H9 (cell line): ENCODE results near the gene TNPO1. TPM values are rescaled to one million over a fixed set of nuclear protein-coding genes. Genes with fewer than 3 reads are reported as not detected.
"Not testable (repeated sequence)": the region's sequence is repeated elsewhere in the genome, so short reads cannot be mapped to it uniquely, and the experiment has no call there.

Experiments
- DNase-seq: peaks from one replicate; pipeline ENCODE4 v3.0.0-alpha.2; 2017
- H2AFZ ChIP-seq: one replicate; pipeline ENCODE4 v1.6.1; 2013; ENCODE audit warnings: mild to moderate bottlenecking, low read length, control low read depth, moderate library complexity
- H2AK5ac ChIP-seq: 2 replicates; pipeline ENCODE4 v1.6.1; 2013; ENCODE audit warnings: low read length, control low read depth, mixed read lengths; ENCODE audit not compliant: insufficient read length
- H2BK120ac ChIP-seq: one replicate; pipeline ENCODE4 v1.6.1; 2013; ENCODE audit warnings: low read depth, mild to moderate bottlenecking, low read length, control low read depth, inconsistent platforms; ENCODE audit not compliant: poor library complexity, severe bottlenecking
- H2BK12ac ChIP-seq: 2 replicates; pipeline ENCODE4 v1.6.1; 2013; ENCODE audit warnings: low read length, control low read depth, mixed read lengths, low read depth; ENCODE audit not compliant: insufficient read length
- H2BK15ac ChIP-seq: 2 replicates; pipeline ENCODE4 v1.6.1; 2013; ENCODE audit warnings: low read depth, low read length, control low read depth
- H2BK20ac ChIP-seq: one replicate; pipeline ENCODE4 v1.6.1; 2013; ENCODE audit warnings: low read depth, mild to moderate bottlenecking, low read length, control low read depth, inconsistent platforms; ENCODE audit not compliant: poor library complexity, severe bottlenecking
- H2BK5ac ChIP-seq: 2 replicates; pipeline ENCODE4 v1.6.1; 2013; ENCODE audit warnings: low read length, control low read depth, mixed read lengths; ENCODE audit not compliant: insufficient read length
- H3K14ac ChIP-seq: 2 replicates; pipeline ENCODE4 v1.6.1; 2013; ENCODE audit warnings: low read length, control low read depth; ENCODE audit not compliant: insufficient read depth
- H3K18ac ChIP-seq: 2 replicates; pipeline ENCODE4 v1.6.1; 2013; ENCODE audit warnings: low read depth, mild to moderate bottlenecking, mixed read lengths, low read length, control low read depth; ENCODE audit not compliant: insufficient read length
- H3K23ac ChIP-seq: 2 replicates; pipeline ENCODE4 v1.6.1; 2013; ENCODE audit warnings: low read length, control low read depth, mixed read lengths, low read depth; ENCODE audit not compliant: insufficient read length
- H3K23me2 ChIP-seq: 2 replicates; pipeline ENCODE4 v1.6.1; 2013; ENCODE audit warnings: low read depth, mild to moderate bottlenecking, mixed read lengths, low read length, control low read depth; ENCODE audit not compliant: insufficient read length, poor library complexity, severe bottlenecking
- H3K27ac ChIP-seq: 2 replicates; pipeline ENCODE4 v1.5.1; 2013; ENCODE audit warnings: low read length, control low read depth, mixed read lengths, low read depth; ENCODE audit not compliant: insufficient read length
- H3K27me3 ChIP-seq: 2 replicates; pipeline ENCODE4 v1.6.1; 2013; ENCODE audit warnings: low read length, control low read depth, inconsistent platforms; ENCODE audit not compliant: insufficient read depth
- H3K4ac ChIP-seq: 2 replicates; pipeline ENCODE4 v1.6.1; 2013; ENCODE audit warnings: low read depth, mild to moderate bottlenecking, control low read depth, inconsistent platforms, low read length, moderate library complexity
- H3K4me1 ChIP-seq: 2 replicates; pipeline ENCODE4 v1.6.1; 2013; ENCODE audit warnings: low read length, control low read depth, inconsistent platforms; ENCODE audit not compliant: insufficient read depth
- H3K4me2 ChIP-seq: 2 replicates; pipeline ENCODE4 v1.6.1; 2013; ENCODE audit warnings: low read length, control low read depth, mixed read lengths; ENCODE audit not compliant: insufficient read length, insufficient read depth
- H3K56ac ChIP-seq: 2 replicates; pipeline ENCODE4 v1.6.1; 2013; ENCODE audit warnings: low read depth, mild to moderate bottlenecking, mixed read lengths, low read length, control low read depth; ENCODE audit not compliant: insufficient read length
- H3K79me1 ChIP-seq: 2 replicates; pipeline ENCODE4 v1.6.1; 2013; ENCODE audit warnings: low read depth, mild to moderate bottlenecking, moderate library complexity, low read length, control low read depth, inconsistent platforms; ENCODE audit not compliant: insufficient read depth, poor library complexity, severe bottlenecking
- H3K79me2 ChIP-seq: 2 replicates; pipeline ENCODE4 v1.6.1; 2013; ENCODE audit warnings: low read length, control low read depth, inconsistent platforms; ENCODE audit not compliant: insufficient read depth
- H3K9ac ChIP-seq: 2 replicates; pipeline ENCODE4 v1.6.1; 2013; ENCODE audit warnings: low read length, control low read depth, mixed read lengths; ENCODE audit not compliant: insufficient read length; ENCODE audit errors: extremely low read depth
- H3K9me3 ChIP-seq: one replicate; pipeline ENCODE4 v1.6.1; 2013; ENCODE audit warnings: low read depth, low read length, inconsistent platforms; ENCODE audit not compliant: control insufficient read depth
- H3T11ph ChIP-seq: one replicate; pipeline ENCODE4 v1.6.1; 2013; ENCODE audit warnings: mild to moderate bottlenecking, low read length, control low read depth, inconsistent platforms
- H4K20me1 ChIP-seq: one replicate; pipeline ENCODE4 v1.6.1; 2013; ENCODE audit not compliant: control insufficient read depth, insufficient read length, insufficient read depth
- H4K5ac ChIP-seq: 2 replicates; pipeline ENCODE4 v1.6.1; 2013; ENCODE audit warnings: low read depth, mild to moderate bottlenecking, mixed read lengths, low read length, control low read depth; ENCODE audit not compliant: insufficient read length
- H4K8ac ChIP-seq: replicated peaks from 2 replicates; pipeline ENCODE4 v1.6.1; 2013; ENCODE audit warnings: low read length, control low read depth, mixed read lengths, low read depth; ENCODE audit not compliant: insufficient read length
- H4K91ac ChIP-seq: 2 replicates; pipeline ENCODE4 v1.6.1; 2013; ENCODE audit warnings: low read depth, mild to moderate bottlenecking, moderate library complexity, mixed read lengths, low read length, control low read depth; ENCODE audit not compliant: insufficient read length
- H3K27ac Mint-ChIP-seq, 3 experiments: 2 replicates in 2 of 3; 3 replicates in 1 of 3; pipeline ENCODE4 v1.8.0; 2020 to 2021; ENCODE audit warnings: mixed read lengths in 3 of 3, mild to moderate bottlenecking in 1 of 3, moderate library complexity in 1 of 3
- H3K27me3 Mint-ChIP-seq: 2 replicates; pipeline ENCODE4 v1.8.0; 2021; ENCODE audit warnings: low read depth, mild to moderate bottlenecking, moderate library complexity, mixed read lengths
- H3K36me3 Mint-ChIP-seq, 3 experiments: 2 replicates in 2 of 3; 3 replicates in 1 of 3; pipeline ENCODE4 v1.8.0; 2020 to 2021; ENCODE audit warnings: low read depth in 3 of 3, mixed read lengths in 3 of 3; ENCODE audit not compliant: insufficient read depth in 1 of 3
- H3K4me1 Mint-ChIP-seq, 2 experiments: 2 replicates each; pipeline ENCODE4 v1.8.0; 2020; ENCODE audit warnings: mixed read lengths in 2 of 2
- H3K4me3 Mint-ChIP-seq, 2 experiments: 2 replicates in 1 of 2; 3 replicates in 1 of 2; pipeline ENCODE4 v1.8.0; 2020 to 2021; ENCODE audit warnings: mild to moderate bottlenecking in 2 of 2, mixed read lengths in 2 of 2, moderate library complexity in 1 of 2
- H3K9me3 Mint-ChIP-seq, 2 experiments: 2 replicates in 1 of 2; 3 replicates in 1 of 2; pipeline ENCODE4 v1.8.0; 2020; ENCODE audit warnings: mild to moderate bottlenecking in 2 of 2, mixed read lengths in 2 of 2, moderate library complexity in 1 of 2
- WGBS: extraction: QIAGEN DNeasy Blood & Tissue Kit; methylation state at CpG from one replicate; pipeline ENCODE4 v1.1.7; 2013; ENCODE audit warnings: missing lambda C conversion rate, low lambda C conversion rate, mixed read lengths; ENCODE audit not compliant: insufficient read length; ENCODE audit errors: extremely low coverage; 5-methylcytosine and 5-hydroxymethylcytosine counted together
- total RNA-seq: library from RNA; stranded (reverse); gene quantifications from 2 replicates; pipeline ENCODE4 v1.2.1, GENCODE V29; 2021

Gene TNPO1
- total RNA-seq, 1 experiment from 2014 or later: 164 TPM

DNA sequence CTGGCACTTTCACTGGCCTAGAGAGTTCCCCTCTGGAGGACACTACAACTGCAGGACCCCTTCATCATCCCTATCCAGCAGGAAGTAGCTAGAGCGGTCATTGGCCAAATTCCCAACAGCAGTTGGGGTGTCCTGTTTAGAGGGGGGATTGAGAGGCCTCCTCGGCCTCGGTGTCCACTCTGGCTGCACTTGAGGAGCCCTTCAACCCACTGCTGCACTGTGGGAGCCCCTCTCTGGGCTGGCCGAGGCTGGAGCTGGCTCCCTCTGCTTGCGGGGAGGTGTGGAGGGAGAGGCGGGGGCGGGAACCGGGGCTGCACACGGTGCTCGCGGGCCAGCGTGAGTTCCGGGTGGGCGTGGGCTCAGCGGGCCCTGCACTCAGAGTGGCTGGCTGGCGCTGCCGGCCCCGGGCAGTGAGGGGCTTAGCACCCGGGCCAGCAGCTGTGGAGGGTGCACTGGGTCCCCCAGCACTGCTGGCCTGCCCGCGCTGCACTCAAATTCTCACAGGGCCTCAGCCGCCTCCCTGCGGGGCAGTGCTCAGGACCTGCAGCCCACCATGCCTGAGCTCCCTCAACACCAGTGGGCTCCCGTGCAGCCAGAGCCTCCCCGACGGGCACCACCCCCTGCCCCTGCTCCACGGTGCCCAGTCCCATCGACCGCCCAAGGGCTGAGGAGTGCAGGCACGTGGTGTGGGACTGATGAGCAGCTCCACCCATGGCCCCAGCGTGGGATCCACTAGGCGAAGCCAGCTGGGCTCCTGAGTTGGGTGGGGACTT is 118.7 kb downstream of the TNPO1 start:
- H3K27ac ChIP-seq, H3K79me2 ChIP-seq, H2BK15ac ChIP-seq, H3K4me1 Mint-ChIP-seq, H3K23ac ChIP-seq, H3K79me1 ChIP-seq, H3K14ac ChIP-seq, H3K23me2 ChIP-seq, H3K4me1 ChIP-seq, H3K18ac ChIP-seq, H4K5ac ChIP-seq, H4K20me1 ChIP-seq, DNase-seq, H2BK120ac ChIP-seq, H4K8ac ChIP-seq, H3K27me3 ChIP-seq, H3K4me2 ChIP-seq, H3K9me3 ChIP-seq, H3T11ph ChIP-seq, H3K9ac ChIP-seq, H3K56ac ChIP-seq, H3K4ac ChIP-seq, H3K4me3 Mint-ChIP-seq, H3K27me3 Mint-ChIP-seq, H2BK20ac ChIP-seq, H2BK5ac ChIP-seq, H2AFZ ChIP-seq, H2AK5ac ChIP-seq, H4K91ac ChIP-seq, H3K27ac Mint-ChIP-seq, H2BK12ac ChIP-seq: not testable (repeated sequence)
- Mint-ChIP-seq H3K9me3 (peaks cover 16 to 19% of the 10 kb centered on the region in 2 experiments), H3K36me3 (peaks cover 0 to 17% (median 6%) of the 10 kb centered on the region in 3 experiments; a peak in 4 of 7 replicates)
- no CpG with 5 or more reads among the region's 32 CpGs for WGBS
